ENCODE data around the gene TNIK.
"Not testable (repeated sequence)": the region's sequence is repeated elsewhere in the genome, so short reads cannot be mapped to it uniquely, and the experiment has no call there.

Gene TNIK

DNA sequence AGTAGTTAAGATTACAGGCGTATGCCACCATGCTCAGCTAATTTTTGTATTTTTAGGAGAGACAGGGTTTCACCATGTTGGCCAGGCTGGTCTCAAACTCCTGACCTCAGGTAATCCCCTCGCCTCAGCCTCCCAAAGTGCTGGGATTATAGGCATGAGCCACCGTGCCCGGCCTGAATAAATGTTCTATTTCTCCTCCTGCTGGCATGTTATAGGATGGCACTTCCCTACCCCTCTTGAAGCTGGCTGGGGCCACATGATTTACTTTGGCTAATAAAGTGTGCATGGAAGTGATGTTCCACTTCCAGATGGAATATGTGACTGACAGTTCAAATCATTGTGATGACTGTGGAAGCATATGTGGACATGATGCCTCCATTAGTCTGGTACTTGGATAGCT lies 77.9 kb downstream of the TNIK start:
- not testable (repeated sequence) for DNase-seq

DNA sequence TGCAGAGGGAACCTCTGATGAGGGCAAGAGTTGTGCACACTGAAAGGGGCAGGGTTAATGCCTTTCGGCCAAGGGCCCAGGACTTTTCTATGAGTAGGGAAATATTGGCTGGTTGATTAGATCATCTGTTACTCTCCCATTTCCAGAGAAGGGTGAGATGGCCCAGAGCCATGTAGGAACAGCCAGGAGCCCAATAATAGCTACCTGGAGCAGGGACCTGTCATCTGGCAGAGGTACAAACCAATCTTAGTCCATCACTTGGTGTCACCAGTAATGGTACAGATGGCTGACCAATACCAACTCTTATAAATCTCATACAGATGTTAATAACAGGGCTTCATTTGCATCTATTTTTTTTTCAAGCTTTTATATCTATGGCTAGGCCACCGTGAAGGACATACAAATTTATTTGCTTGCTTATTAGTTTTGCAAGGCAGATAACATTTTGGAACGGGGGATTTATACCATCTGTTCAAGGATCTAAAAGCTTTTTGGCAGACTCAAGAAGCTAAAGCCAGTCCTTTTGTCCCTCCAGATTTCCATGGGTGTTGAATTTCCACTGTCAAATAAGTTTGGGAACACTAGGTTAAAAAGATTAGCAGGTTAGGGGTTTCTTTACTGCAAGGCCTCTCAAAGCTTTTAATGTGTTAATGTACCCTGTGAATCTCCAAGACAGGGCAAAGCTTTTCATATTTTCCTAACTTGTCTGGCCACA lies 79.3 kb downstream of the TNIK start:
- no peak for DNase-seq

DNA sequence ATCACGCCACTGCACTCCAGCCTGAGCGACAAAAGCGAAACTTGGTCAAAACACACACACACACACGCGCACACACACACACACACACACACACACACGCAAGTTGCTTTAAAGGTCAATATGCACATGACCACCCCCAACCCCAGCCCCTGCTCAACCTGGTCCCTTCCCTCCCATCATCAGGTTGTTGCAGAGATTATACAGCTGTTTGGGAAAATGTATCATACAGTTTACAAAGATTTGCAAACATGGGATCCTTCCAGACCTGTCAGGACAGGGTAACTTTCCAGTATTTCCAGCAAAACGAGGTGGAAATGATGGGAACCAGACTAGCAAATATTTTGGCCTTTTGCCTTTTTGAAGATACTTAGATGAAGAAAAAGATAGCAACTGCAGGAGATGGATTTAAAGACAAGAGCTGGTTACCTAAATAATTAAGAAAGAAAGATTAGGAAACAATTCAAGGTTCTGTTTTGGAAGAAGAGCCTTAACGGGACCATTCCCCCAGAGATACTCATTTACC lies 80.2 kb downstream of the TNIK start:
- no peak for DNase-seq

DNA sequence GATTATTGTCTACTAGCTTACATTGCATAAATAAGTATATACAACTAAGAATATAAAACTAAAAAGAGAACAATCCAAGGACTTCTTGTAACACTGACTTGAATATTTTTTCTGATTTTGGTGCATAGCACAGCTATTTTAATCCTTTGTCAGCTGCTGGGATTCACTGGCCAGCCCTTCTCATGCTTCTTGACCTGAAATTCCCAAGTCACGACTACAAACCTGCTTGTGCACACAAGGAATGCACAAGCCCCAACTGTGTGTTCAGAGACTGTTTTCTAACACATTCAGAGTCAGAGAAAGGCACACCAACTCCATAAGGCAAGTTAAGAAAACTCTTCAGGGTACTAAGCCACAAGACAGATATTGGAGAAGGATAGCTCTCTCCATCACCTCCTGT lies 80.9 kb downstream of the TNIK start:
- DNase-seq, result no peak

DNA sequence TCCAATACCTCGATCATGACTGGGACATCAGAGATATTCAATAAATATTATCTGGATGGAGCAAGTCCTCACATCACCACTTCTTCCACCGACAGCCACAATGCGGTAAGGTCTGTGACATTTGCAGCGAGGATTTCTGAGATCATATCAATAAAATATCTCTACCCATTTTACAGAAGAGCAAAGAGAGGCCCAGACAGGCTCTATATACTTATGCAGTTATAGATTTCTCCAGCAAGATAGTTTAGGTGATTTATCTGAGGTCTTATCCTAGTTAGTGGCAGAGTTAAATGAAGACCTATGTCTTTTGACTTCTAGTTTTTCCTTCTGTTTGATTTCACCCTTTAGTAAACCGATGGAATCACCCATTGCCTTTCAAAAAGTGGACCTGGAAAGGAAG lies 81.6 kb downstream of the TNIK start:
- no peak for DNase-seq

DNA sequence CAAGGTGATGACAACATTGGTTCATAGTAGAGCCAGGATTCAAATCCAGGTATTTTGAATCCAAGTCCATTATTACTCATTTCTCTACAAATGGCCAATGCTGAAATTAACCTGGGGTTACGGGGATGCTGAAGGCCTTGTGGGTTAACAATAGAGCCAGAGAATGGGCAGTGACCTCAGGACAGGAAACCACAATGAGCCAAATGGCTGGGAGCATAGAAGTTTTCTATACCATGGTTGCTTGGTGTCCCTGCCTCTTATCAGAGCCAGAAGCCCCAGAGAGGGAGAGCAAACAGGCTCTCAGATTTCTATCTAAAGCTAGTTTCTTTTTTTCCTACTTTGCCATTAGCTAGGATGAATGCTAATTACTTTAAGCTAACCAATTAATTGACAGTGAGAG lies 82.3 kb downstream of the TNIK start:
- DNase-seq, result no peak

DNA sequence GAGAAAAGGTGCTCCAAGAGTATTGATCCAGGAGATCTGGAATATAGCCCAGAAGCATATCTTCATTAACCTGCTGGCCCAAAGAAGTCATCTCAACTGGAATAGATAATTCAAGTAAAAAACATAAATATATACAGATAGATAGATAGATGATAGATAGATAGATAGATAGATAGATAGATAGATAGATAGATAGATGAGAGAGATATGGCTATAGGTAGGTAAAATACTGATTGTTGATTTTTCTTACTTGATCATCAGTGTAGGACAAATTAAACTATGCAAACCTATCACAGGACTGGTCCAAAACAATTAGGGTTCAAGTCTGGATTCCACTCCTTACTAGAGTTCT lies 83.6 kb downstream of the TNIK start:
- no peak for DNase-seq

DNA sequence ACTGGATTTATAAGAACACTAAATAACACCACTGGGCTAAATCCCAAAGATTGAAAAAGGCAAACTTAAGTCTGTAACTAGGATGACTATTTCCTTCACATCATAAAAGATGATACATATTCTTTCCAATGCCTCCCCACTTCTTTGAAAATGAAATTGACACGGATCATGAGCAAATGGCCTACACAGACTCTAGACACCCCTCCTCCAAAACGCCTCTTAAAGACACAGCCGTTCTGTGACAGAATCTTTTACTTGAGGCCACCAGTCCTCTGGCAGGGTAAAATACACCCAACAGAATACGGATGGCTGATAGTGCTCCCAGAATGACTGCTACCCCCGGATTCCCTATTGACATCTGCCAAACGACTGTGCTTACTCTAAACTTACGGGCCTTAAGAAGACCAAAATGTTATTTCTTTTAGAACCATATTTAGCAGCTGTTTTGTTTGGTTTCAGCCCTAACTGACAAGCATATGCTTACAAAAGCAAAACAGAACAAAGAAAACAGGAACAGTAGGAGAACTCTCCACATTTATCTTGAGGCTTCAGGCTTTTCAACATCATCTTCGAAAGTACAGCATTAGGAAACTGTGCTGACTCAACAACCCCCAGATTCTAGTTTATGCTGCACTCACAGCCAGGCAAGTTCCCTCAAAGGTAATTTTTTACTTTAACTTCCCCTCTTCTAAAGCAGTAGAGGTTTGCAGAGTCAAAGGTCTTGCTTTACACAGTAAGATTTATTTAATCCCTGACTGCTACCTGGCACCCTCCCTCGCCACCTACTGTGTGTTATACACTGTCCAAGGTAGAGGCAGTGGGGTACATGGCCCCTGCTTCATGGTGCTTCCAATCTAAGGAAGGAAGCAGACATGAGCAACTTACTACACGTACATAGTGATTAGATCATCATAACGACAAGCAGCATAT lies 84.3 kb downstream of the TNIK start:
- no peak for DNase-seq

DNA sequence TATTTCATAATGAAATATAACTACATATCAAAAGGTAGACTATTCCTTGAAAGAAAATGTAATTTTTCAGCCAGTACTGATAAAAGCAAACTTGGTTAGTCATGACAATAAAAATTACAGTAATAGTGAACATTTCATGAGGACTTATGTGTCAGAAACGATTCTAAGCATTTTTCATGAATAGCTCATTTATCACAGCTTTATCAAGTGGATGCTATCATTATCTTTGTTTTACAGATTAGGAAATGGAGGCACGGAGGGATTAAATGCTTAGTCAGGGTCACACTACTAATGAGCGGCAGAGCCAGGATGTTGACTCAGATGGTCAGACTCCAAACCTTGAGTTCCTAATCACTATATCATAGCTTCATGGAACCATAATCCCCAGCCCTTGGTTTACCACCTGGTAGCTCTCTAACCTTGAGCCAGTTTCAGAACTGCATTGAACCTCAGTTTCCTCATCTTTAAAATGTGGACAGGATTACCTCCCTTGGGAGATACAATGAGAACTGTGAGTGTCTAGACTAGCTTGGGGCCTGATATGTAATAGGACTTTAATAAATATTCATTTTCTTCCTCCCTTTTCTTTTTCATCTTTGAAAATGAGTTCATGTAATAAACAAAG lies 85.4 kb downstream of the TNIK start:
- no peak for DNase-seq

DNA sequence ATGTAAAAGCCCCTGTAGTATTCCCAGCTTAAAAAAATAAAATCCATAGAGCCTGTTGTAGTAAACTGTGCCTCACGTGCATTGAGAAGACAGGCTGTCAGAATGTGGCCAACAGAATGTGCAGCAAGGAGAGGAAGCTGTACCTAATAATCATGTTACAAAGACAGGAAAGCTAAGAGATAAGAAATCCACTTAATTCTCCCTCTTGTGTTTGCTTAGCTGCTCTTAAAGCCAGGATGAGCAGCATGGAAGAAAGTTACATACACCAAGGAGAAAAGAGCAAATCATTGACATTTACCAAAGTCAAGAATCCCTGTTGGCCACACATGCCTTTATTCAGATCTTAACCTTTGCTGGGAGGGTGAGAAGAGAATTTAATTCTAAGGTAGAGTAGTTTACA lies 85.9 kb downstream of the TNIK start:
- DNase-seq, result peak; percentile 64

DNA sequence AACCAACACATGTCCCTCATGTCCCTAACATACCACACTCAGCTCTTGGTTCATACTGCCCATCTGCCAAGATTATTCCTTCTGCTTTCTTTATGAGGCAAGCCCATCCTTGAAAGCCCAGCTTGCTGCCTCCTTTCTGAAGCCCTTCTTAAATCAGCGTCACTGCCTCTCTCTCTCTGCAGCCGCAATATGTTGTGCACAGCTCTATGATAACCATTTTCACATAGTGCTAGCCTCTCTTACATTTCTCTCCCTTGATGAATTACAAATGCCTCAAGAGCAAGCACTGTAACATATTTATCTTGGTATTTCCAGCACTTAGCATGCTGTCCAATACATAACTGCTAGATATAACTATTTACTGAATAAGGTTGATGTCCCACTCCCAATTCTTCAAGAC lies 86.5 kb downstream of the TNIK start:
- DNase-seq, result no peak

DNA sequence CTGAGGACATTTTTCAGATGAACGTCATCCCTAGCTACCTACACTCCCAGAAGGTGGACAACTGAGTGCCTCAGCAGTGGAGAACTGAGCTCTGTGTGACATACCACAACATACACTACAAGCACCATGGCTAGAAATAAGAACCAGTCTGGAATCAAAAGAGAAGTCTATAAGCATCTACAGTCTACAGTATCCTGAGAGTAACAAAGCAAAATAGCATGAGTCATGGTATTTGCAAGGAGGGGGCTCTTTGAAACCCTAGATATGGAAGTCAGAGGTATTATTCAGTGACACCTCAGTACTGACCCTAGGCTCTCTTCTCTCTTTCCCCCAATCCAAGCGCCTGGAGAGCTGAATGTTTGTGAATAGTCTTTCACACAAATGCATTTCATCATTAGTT lies 87.5 kb downstream of the TNIK start:
- DNase-seq, result no peak

DNA sequence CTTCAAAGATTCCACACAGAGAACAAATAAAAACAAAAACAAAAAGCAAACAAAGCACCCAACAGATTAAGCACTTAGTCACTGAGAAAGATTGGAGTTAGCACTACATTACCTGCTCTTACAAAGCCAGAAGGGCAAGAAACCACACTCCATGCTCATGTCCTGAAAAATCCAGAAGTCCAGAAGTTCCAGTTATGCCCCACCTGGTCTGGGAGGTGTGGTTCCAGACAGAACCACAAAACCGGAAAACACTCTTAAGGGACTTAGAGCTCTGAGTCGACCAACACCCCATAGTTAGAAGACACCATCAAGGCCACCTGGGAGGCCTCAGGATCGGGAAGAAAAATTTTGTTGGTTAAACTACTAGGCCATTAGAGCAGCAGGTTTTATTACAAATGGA lies 88.9 kb downstream of the TNIK start:
- DNase-seq, result no peak

DNA sequence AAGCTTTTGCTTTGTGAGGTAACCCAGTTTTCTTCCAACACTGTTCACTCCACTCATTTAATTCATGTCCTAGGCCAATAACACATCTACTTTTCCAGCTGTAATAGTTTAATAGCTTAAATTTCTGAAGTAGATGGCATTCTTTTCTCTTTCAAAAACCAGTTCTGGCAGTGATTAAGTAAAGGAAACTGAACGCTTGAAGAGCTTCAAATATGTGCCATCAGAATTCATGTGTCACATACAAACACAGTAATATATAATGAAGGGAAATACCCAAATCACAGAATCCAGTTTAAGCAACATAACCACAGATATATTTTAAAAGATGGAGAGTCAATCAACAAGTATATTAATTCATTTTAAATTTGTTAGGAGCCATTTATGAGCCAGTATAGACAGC lies 91.0 kb downstream of the TNIK start:
- no peak for DNase-seq

DNA sequence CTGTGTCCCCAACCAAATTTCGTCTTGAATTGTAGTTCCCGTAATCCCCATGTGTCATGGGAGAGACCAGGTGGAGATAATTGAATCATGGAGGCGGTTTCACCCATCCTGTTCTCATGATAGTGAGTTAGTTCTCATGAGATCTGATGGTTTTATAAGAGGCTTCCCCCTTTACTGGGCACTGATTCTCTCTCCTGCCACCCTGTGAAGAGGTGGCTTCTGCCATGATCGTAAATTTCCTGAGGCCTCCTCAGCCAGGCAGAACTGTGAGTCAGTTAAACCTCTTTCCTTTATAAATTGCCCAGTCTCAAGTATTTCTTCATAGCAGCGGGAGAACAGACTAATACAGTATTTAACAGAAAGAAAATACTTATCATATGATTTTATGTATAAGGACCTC lies 93.5 kb downstream of the TNIK start:
- not testable (repeated sequence) for DNase-seq

DNA sequence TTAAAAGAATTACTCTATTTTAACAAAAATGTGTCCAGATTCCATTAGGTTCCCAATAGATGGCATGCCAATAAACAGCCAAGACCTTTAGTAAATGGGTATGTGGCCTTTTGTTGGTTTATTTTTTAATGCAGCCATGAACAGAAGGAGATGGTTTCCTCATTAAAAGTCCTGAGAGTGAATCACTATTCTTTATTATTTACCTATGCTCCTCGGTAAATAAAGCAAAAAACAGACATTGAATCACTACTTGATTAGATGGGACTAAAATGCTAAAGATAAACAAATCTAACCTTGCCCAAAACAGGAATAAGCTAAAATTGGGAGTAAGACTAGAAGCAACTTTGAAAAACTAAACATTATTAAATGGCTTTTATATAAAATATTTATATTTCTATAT lies 94.2 kb downstream of the TNIK start:
- no peak for DNase-seq

DNA sequence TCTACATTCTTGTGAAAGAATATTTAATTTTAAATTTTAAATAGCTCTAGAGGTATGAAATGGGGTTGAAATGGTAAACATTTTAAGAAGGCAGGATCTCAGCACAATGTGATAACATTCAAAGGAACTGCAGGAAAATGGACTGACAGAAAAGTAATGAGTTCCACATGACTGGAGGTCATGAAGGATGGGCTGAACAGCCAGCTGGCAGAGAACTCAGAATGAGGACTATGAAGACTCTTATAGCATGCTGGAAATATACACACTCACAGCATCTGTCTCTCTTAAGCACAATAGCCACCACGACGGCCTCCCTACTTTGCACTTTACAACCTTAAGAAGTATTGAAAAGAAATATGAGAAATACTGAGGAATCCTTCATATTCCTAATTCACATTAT lies 94.7 kb downstream of the TNIK start:
- no peak for DNase-seq

DNA sequence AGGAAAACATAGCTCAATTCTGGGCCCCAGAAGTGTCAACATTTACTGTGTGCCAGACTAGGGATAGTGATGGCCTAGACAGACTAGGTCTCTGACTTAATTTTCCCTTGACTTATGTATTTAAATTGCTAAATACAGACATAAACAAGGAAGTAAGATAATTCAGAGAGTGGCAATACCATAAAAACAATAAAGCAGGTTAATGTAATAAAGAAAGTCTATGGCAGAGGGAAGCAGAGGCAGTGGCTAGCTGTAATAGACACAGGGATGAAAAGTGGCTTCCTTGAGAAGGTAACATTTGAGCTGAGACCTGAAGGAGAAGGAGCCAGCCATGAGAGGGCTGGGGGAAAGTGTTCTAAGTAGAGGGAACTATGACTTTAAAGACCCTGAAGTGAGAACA lies 95.7 kb downstream of the TNIK start:
- DNase-seq, result no peak

DNA sequence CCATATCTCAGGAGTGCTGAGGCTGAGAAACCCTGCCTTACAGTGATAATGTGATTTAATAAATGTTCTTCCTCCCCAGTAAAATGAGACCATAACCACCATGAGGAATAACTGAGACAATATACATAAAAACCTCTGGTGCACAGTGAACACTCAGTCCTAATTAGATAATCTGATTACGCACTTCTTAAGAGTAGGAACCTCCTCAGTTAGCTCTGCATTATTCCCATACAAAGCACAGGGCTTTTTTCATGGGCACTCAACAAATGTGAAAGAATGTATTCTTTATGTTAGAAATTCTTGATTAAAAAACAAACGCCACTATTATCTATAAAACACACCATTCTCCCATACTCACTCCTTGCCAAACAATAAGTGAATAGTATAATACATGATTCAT lies 97.0 kb downstream of the TNIK start:
- DNase-seq, result no peak

DNA sequence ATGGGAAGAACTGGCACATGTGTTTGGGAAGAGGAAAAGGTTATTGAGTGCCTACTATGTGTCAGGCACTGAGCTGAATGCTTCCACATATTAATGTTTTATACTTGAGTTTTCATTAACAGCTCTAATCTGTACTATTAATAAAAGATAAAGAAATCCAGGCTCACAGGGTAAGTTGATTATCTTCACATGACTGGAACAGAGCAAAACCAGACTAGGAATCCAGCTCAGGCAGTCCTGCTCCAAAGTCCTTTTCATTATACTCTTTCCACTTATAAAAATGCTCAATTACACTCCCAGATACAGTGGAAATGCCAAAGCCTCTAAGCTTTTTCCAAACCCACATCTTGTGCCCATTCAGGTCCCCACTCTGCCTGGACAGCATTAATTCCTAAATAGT lies 97.6 kb downstream of the TNIK start:
- DNase-seq, result no peak

DNA sequence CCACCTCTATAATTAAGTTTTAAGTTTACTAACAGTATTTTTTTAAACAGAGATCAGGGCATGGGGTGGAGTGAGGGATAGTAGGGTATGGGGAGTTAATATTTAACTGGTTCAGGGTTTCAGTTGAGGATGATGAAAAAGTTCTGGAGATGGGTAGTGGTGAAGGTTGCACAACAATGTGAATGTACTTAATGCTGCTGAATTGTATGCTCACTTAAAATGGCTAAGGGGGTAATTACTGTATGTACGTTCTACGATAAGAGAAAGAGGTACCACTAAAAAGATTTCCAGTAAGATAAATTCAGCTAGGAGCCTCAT lies 101.4 kb downstream of the TNIK start:
- DNase-seq, result no peak

DNA sequence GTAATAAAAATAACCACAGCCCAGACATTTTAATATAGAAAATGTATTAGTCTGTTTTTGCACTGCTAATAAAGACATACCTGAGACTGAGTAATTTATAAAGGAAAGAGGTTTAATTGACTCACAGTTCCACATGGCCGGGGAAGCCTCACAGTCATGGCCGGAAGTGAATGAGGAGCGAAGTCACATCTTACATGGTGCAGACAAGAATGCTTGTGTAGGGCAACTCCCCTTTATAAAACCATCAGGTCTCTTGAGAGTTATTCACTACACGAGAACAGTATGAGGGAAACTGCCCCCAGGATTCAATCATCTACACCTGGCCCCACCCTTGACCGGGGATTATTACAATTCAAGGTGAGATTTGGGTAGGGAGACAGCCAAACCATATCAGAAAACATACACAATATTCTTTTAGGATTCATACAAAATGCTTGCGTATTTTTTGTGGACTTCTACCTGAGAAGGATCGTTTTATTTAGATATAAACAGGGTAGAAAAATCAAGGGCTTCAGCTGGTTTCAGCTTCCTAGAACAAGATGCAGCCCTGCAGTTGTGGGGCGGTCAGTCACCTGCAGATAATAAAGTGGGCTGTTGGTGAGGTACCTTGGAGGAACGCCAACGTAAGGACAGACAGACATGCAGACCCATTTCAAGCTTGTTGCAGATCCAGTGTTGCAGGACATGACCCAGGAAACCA lies 101.9 kb downstream of the TNIK start:
- DNase-seq, result no peak

DNA sequence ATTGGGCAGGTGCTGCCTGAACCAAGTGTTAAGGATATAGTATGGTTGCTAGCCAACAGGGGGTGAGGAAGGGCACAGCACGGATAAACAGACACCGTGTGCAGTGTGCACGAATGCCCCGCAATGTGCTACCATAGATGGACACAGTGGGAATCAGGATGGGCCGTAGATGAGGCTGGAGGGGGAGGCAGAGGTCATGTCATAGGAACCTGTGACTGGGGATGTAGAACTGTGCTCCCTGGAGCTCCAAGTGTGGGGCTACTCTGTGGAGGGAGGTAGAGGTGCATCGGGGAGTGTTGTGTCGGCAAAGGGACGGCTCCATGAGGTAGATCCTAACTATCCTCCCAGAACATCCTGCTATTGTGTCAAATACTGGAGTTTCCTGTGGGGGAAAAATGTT lies 102.5 kb downstream of the TNIK start:
- no peak for DNase-seq
